SKM-1 (cell line): ENCODE data around the gene EGLN3.
"Not testable (repeated sequence)": the region's sequence is repeated elsewhere in the genome, so short reads cannot be mapped to it uniquely, and the experiment has no call there.

Source experiments
- DNase-seq: peaks from one replicate; lab custom pipeline; 2025; ENCODE audit not compliant: unreplicated experiment; lab: John Stamatoyannopoulos, UW

The EGLN3 gene

GRCh38 chr14:33950320-33951182 lies at the start of gene EGLN3:
EGLN3 (minus strand) TSS chr14:33951074; CDS start chr14:33950752, 322 bp downstream.
- DNase-seq = no peak

GRCh38 chr14:34000396-34000795 lies 49.5 kb upstream of the EGLN3 start:
- DNase-seq = no peak

- no peak for DNase-seq
Observed at GRCh38 chr14:33999771-34000291, 49.0 kb upstream of the EGLN3 start.

GRCh38 chr14:33997611-33998010 lies 46.7 kb upstream of the EGLN3 start:
- DNase-seq = no peak

- no peak for DNase-seq
Observed at GRCh38 chr14:33996462-33996861, 45.6 kb upstream of the EGLN3 start.

GRCh38 chr14:33993246-33993645 lies 42.4 kb upstream of the EGLN3 start:
- DNase-seq = no peak

GRCh38 chr14:33992274-33993007 lies 41.6 kb upstream of the EGLN3 start:
- DNase-seq = no peak

- DNase-seq = no peak
Observed at GRCh38 chr14:33990790-33991189, 39.9 kb upstream of the EGLN3 start.

- DNase-seq = no peak
Observed at GRCh38 chr14:33987565-33988080, 36.7 kb upstream of the EGLN3 start.

GRCh38 chr14:33986804-33987203 lies 35.9 kb upstream of the EGLN3 start:
- DNase-seq = no peak

GRCh38 chr14:33985242-33985641 lies 34.4 kb upstream of the EGLN3 start:
- no peak for DNase-seq

- DNase-seq = no peak
Observed at GRCh38 chr14:33979613-33980276, 28.9 kb upstream of the EGLN3 start.

- no peak for DNase-seq
Observed at GRCh38 chr14:33978892-33979612, 28.2 kb upstream of the EGLN3 start.

GRCh38 chr14:33972583-33973081 lies 21.8 kb upstream of the EGLN3 start:
- DNase-seq = peak; percentile 1

- not testable (repeated sequence) for DNase-seq
Observed at GRCh38 chr14:33969846-33970245, 19.0 kb upstream of the EGLN3 start.

GRCh38 chr14:33968722-33969121 lies 17.8 kb upstream of the EGLN3 start:
- no peak for DNase-seq

- DNase-seq = no peak
Observed at GRCh38 chr14:33967138-33967537, 16.3 kb upstream of the EGLN3 start.

GRCh38 chr14:33966276-33966675 lies 15.4 kb upstream of the EGLN3 start:
- DNase-seq = no peak

GRCh38 chr14:33964599-33965317 lies 13.9 kb upstream of the EGLN3 start:
- DNase-seq = no peak

- no peak for DNase-seq
Observed at GRCh38 chr14:33963892-33964291, 13.0 kb upstream of the EGLN3 start.
